DLD1 (cell line): ENCODE measurements around the gene APBB2.

Experiments used
- in situ Hi-C: cut with HindIII; loops from 2 replicates; pipeline ENCODE4 v1.10.0; 2017; ENCODE audit warnings: low sequenced_read_pairs

APBB2 gene

GRCh38 chr4:40808926-40809457 is 405.4 kb downstream of the APBB2 start:
- in situ Hi-C loops, result no loop called here

GRCh38 chr4:40804598-40804997 is 409.7 kb downstream of the APBB2 start:
- in situ Hi-C loops, result no loop called here

- in situ Hi-C loops, result no loop called here
These were observed 414.3 kb downstream of the APBB2 start for GRCh38 chr4:40800064-40800463.

GRCh38 chr4:40789771-40790170 is 424.6 kb downstream of the APBB2 start:
- in situ Hi-C loops, result no loop called here

- in situ Hi-C loops, result no loop called here
These were observed 425.3 kb downstream of the APBB2 start for GRCh38 chr4:40789031-40789430.

GRCh38 chr4:40788331-40788730 is 426.0 kb downstream of the APBB2 start:
- in situ Hi-C loops, result no loop called here

GRCh38 chr4:40785727-40786126 is 428.6 kb downstream of the APBB2 start:
- in situ Hi-C loops, result no loop called here

- in situ Hi-C loops, result no loop called here
These were observed 431.5 kb downstream of the APBB2 start for GRCh38 chr4:40782876-40783275.

GRCh38 chr4:40778090-40778489 is 436.3 kb downstream of the APBB2 start:
- in situ Hi-C loops, result no loop called here

GRCh38 chr4:40769266-40769665 is 445.1 kb downstream of the APBB2 start:
- in situ Hi-C loops, result no loop called here

GRCh38 chr4:40763228-40763716 is 451.1 kb downstream of the APBB2 start:
- in situ Hi-C loops, result no loop called here
